Osteoblast (primary cell): Measurements from ENCODE around the gene TMEM239. TPM values are rescaled to one million over a fixed set of nuclear protein-coding genes. Genes with fewer than 3 reads are reported as not detected.

ENCODE experiments used
- DNase-seq: peaks from one replicate; pipeline ENCODE4 v3.0.0; 2011; ENCODE audit warnings: low spot score, mixed read lengths; ENCODE audit not compliant: insufficient read length; ENCODE audit errors: missing footprints
- H2AFZ ChIP-seq: 2 replicates; pipeline ENCODE4 v1.6.0; 2011; ENCODE audit warnings: mild to moderate bottlenecking, low read length
- H3K27ac ChIP-seq: 2 replicates; pipeline ENCODE4 v1.5.1; 2011; ENCODE audit warnings: mild to moderate bottlenecking, low read depth, low read length, moderate library complexity
- H3K27me3 ChIP-seq: 2 replicates; pipeline ENCODE4 v1.6.0; 2012; ENCODE audit warnings: mild to moderate bottlenecking, control low read depth, inconsistent platforms, low read length, moderate library complexity; ENCODE audit not compliant: insufficient read depth
- H3K36me3 ChIP-seq: 2 replicates; pipeline ENCODE4 v1.5.1; 2011; ENCODE audit warnings: mild to moderate bottlenecking, low read length, control low read depth, moderate library complexity; ENCODE audit not compliant: insufficient read depth
- H3K4me1 ChIP-seq: 2 replicates; pipeline ENCODE4 v1.5.1; 2011; ENCODE audit warnings: mild to moderate bottlenecking, low read length, control low read depth, moderate library complexity; ENCODE audit not compliant: insufficient read depth
- H3K4me2 ChIP-seq: 2 replicates; pipeline ENCODE4 v1.6.0; 2011; ENCODE audit warnings: mild to moderate bottlenecking, low read length; ENCODE audit not compliant: insufficient read depth
- H3K4me3 ChIP-seq: fragments of 200-600 bp; sonication (generic); 3 replicates; pipeline ENCODE4 v1.5.1; 2012; ENCODE audit warnings: mild to moderate bottlenecking, low read length, inconsistent platforms; ENCODE audit not compliant: insufficient read depth
- H3K79me2 ChIP-seq: 2 replicates; pipeline ENCODE4 v1.6.0; 2012; ENCODE audit warnings: mild to moderate bottlenecking, low read length, control low read depth, inconsistent platforms; ENCODE audit not compliant: insufficient read depth
- H3K9me3 ChIP-seq: 2 replicates; pipeline ENCODE4 v1.5.1; 2011; ENCODE audit warnings: low read depth, low read length, control low read depth
- H4K20me1 ChIP-seq: 2 replicates; pipeline ENCODE4 v1.6.0; 2012; ENCODE audit warnings: mild to moderate bottlenecking, low read length, control low read depth; ENCODE audit not compliant: insufficient read depth
- CTCF ChIP-seq: IDR thresholded peaks from 2 replicates; pipeline ENCODE4 v1.5.1; 2011; ENCODE audit warnings: mild to moderate bottlenecking, low read depth, low read length, moderate library complexity; ENCODE audit errors: extremely low read depth
- total RNA-seq: library from RNA; depleted of rRNA; stranded (reverse); fragments of >200 nt; gene quantifications from 2 replicates; pipeline ENCODE4 v1.2.3, GENCODE V29; 2012

The TMEM239 gene
- total RNA-seq, 1 donor: under 0.01 TPM

- TF ChIP-seq CTCF: no peak
- no peak overlapping the region for H3K4me3 ChIP-seq
- no peak for DNase-seq
- no peak overlapping the region for H2AFZ ChIP-seq
- peaks cover 14% of the 10 kb centered on the region for H3K27me3 ChIP-seq
- no peaks in the 10 kb centered on the region for H3K79me2 ChIP-seq
- no peak overlapping the region for H3K27ac ChIP-seq
- peaks cover 20% of the 10 kb centered on the region for H3K36me3 ChIP-seq
- no peaks in the 10 kb centered on the region for H4K20me1 ChIP-seq
- no peaks in the 10 kb centered on the region for H3K9me3 ChIP-seq
- H3K4me1 ChIP-seq: peaks cover 7% of the 10 kb centered on the region
- no peak overlapping the region for H3K4me2 ChIP-seq
These were observed 17.6 kb downstream of the TMEM239 start for GRCh38 chr20:2833761-2834160.

GRCh38 chr20:2834401-2835110 is 18.4 kb downstream of the TMEM239 start:
- Histone ChIP-seq H2AFZ (no peak overlapping the region), H3K79me2 (peaks cover under 1% of the 10 kb centered on the region), H3K9me3 (no peaks in the 10 kb centered on the region), H3K27ac (no peak overlapping the region), H3K4me3 (no peak overlapping the region), H3K27me3 (peaks cover 6% of the 10 kb centered on the region), H3K4me2 (no peak overlapping the region), H3K4me1 (peaks cover 7% of the 10 kb centered on the region), H4K20me1 (no peaks in the 10 kb centered on the region), H3K36me3 (peaks cover 20% of the 10 kb centered on the region)
- DNase-seq: no peak
- no peak for TF ChIP-seq CTCF

GRCh38 chr20:2835331-2835796 is 19.2 kb downstream of the TMEM239 start:
- H3K27me3 ChIP-seq: no peaks in the 10 kb centered on the region
- H2AFZ ChIP-seq: no peak overlapping the region
- H3K9me3 ChIP-seq: no peaks in the 10 kb centered on the region
- H3K4me1 ChIP-seq: peaks cover 13% of the 10 kb centered on the region
- no peaks in the 10 kb centered on the region for H4K20me1 ChIP-seq
- peaks cover 20% of the 10 kb centered on the region for H3K36me3 ChIP-seq
- no peak for TF ChIP-seq CTCF
- H3K4me3 ChIP-seq: no peak overlapping the region
- DNase-seq: peak; percentile 48
- H3K79me2 ChIP-seq: peaks cover 5% of the 10 kb centered on the region
- H3K4me2 ChIP-seq: no peak overlapping the region
- H3K27ac ChIP-seq: no peak overlapping the region

GRCh38 chr20:2836035-2836434 is 19.9 kb downstream of the TMEM239 start:
- Histone ChIP-seq H3K36me3 (peaks cover 20% of the 10 kb centered on the region), H2AFZ (no peak overlapping the region), H3K9me3 (no peaks in the 10 kb centered on the region), H4K20me1 (no peaks in the 10 kb centered on the region), H3K4me1 (peaks cover 13% of the 10 kb centered on the region), H3K79me2 (peaks cover 5% of the 10 kb centered on the region), H3K4me2 (no peak overlapping the region), H3K4me3 (no peak overlapping the region), H3K27ac (no peak overlapping the region), H3K27me3 (no peaks in the 10 kb centered on the region)
- no peak for TF ChIP-seq CTCF
- no peak for DNase-seq
